RWPE2 (cell line): ENCODE measurements around the gene DLK2.

Source experiments
- ATAC-seq: fragments of 200-7000 bp; cut with Tn5 transposase; 3 replicates; pipeline ENCODE4 v1.9.1; 2021; ENCODE audit warnings: low read depth
- DNase-seq: peaks from one replicate; pipeline ENCODE4 v3.0.0-alpha.2; 2020; ENCODE audit warnings: low spot score
- H3K27ac ChIP-seq: fragments of 450-650 bp; 2 replicates; pipeline ENCODE4 v1.5.1; 2017; ENCODE audit warnings: mild to moderate bottlenecking; ENCODE audit not compliant: poor library complexity, severe bottlenecking
- H3K27me3 ChIP-seq: fragments of 250-450 bp; sonication (Bioruptor Pico); 2 replicates; pipeline ENCODE4 v1.5.1; 2021; ENCODE audit warnings: mild to moderate bottlenecking, moderate library complexity; ENCODE audit not compliant: insufficient read depth, poor library complexity, severe bottlenecking
- H3K36me3 ChIP-seq: fragments of 250-450 bp; sonication (Bioruptor Pico); 2 replicates; pipeline ENCODE4 v1.5.1; 2020; ENCODE audit warnings: low read depth, mild to moderate bottlenecking, moderate library complexity
- H3K4me1 ChIP-seq: fragments of 250-450 bp; sonication (Bioruptor Pico); 2 replicates; pipeline ENCODE4 v1.5.1; 2021; ENCODE audit warnings: mild to moderate bottlenecking, moderate library complexity; ENCODE audit not compliant: insufficient read depth, poor library complexity, severe bottlenecking
- H3K4me3 ChIP-seq: fragments of 250-450 bp; sonication (Bioruptor Pico); 2 replicates; pipeline ENCODE4 v1.5.1; 2021; ENCODE audit warnings: mild to moderate bottlenecking, moderate library complexity; ENCODE audit not compliant: severe bottlenecking
- H3K9me3 ChIP-seq: fragments of 250-450 bp; sonication (Bioruptor Pico); 2 replicates; pipeline ENCODE4 v1.5.1; 2021; ENCODE audit warnings: mild to moderate bottlenecking, moderate library complexity; ENCODE audit not compliant: severe bottlenecking
- TF ChIP-seq, protein P1 (sequence below): fragments of 450-650 bp; IDR thresholded peaks from one replicate; pipeline ENCODE4 v1.5.1; 2017; ENCODE audit warnings: mild to moderate bottlenecking, moderate library complexity; ENCODE audit not compliant: poor library complexity, severe bottlenecking

The DLK2 gene

GRCh38 chr6:43495409-43495941, 40.1 kb upstream of the DLK2 start:
- TF ChIP-seq, protein P1, sequence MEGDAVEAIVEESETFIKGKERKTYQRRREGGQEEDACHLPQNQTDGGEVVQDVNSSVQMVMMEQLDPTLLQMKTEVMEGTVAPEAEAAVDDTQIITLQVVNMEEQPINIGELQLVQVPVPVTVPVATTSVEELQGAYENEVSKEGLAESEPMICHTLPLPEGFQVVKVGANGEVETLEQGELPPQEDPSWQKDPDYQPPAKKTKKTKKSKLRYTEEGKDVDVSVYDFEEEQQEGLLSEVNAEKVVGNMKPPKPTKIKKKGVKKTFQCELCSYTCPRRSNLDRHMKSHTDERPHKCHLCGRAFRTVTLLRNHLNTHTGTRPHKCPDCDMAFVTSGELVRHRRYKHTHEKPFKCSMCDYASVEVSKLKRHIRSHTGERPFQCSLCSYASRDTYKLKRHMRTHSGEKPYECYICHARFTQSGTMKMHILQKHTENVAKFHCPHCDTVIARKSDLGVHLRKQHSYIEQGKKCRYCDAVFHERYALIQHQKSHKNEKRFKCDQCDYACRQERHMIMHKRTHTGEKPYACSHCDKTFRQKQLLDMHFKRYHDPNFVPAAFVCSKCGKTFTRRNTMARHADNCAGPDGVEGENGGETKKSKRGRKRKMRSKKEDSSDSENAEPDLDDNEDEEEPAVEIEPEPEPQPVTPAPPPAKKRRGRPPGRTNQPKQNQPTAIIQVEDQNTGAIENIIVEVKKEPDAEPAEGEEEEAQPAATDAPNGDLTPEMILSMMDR, result peak; percentile 60
- Histone ChIP-seq H3K27ac (no peak overlapping the region), H3K27me3 (no peaks in the 10 kb centered on the region), H3K9me3 (no peaks in the 10 kb centered on the region), H3K4me1 (peaks cover 60% of the 10 kb centered on the region), H3K4me3 (no peak overlapping the region), H3K36me3 (peaks cover 39% of the 10 kb centered on the region)
- DNase-seq, result no peak
- peak; percentile 34 for ATAC-seq

GRCh38 chr6:43494766-43495165, 39.4 kb upstream of the DLK2 start:
- Histone ChIP-seq H3K9me3 (no peaks in the 10 kb centered on the region), H3K4me1 (peaks cover 60% of the 10 kb centered on the region), H3K27me3 (no peaks in the 10 kb centered on the region), H3K36me3 (peaks cover 32% of the 10 kb centered on the region), H3K4me3 (no peak overlapping the region), H3K27ac (no peak overlapping the region)
- TF ChIP-seq, protein P1, result no peak
- no peak for DNase-seq
- no peak for ATAC-seq

GRCh38 chr6:43494321-43494720, 39.0 kb upstream of the DLK2 start:
- Histone ChIP-seq H3K36me3 (peaks cover 28% of the 10 kb centered on the region), H3K27me3 (no peaks in the 10 kb centered on the region), H3K27ac (no peak overlapping the region), H3K4me1 (peaks cover 60% of the 10 kb centered on the region), H3K4me3 (no peak overlapping the region), H3K9me3 (no peaks in the 10 kb centered on the region)
- TF ChIP-seq, protein P1, result no peak
- no peak for DNase-seq
- no peak for ATAC-seq

DNA sequence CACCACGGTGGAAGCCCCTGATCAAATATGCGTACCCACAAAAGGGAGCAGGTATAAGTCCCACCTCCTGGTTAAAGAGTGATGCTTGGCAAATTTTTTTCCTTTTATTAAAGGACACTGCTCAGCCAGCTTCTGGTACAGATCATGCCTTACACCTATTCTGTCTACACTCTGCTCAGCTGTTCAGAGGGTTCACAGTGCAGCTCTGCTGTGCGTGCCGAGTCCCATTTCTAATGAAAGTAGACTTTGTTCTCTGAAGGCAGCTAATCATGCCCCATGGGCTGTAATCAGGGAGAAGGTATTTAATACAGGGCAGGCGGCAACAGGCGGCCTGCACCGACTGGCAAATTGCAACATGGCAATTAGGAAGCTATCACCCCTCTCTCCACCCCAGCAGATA, 38.5 kb upstream of the DLK2 start:
- Histone ChIP-seq H3K36me3 (peaks cover 23% of the 10 kb centered on the region), H3K4me3 (no peak overlapping the region), H3K9me3 (no peaks in the 10 kb centered on the region), H3K27me3 (no peaks in the 10 kb centered on the region), H3K27ac (no peak overlapping the region), H3K4me1 (peaks cover 60% of the 10 kb centered on the region)
- DNase-seq (no peak), ATAC-seq (no peak)
- TF ChIP-seq, protein P1, result no peak

DNA sequence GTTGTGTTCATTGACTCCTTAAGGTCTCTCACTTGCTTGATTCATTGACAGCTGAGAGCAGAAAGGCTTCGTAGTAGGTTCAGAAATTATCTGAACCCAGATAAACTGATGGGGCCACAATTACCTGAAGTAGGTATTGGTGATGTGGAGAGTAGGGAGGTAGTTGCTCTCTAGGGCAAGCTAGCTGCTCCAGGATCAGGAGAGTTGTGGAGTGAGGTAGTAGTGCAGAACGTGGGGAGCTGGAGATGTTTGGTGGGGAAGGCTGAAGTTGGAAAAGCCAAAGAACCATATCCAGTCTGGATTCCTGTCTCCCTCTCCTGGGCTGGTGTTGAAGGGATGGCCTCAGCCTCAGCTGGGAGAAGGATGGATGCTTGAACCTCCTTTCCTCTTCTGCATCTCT, 37.9 kb upstream of the DLK2 start:
- Histone ChIP-seq H3K27ac (no peak overlapping the region), H3K4me3 (no peak overlapping the region), H3K4me1 (peaks cover 62% of the 10 kb centered on the region), H3K9me3 (no peaks in the 10 kb centered on the region), H3K27me3 (no peaks in the 10 kb centered on the region), H3K36me3 (peaks cover 19% of the 10 kb centered on the region)
- TF ChIP-seq, protein P1, result no peak
- DNase-seq (no peak), ATAC-seq (no peak)
